ENCODE results near the gene ADARB2.

The ADARB2 gene

DNA sequence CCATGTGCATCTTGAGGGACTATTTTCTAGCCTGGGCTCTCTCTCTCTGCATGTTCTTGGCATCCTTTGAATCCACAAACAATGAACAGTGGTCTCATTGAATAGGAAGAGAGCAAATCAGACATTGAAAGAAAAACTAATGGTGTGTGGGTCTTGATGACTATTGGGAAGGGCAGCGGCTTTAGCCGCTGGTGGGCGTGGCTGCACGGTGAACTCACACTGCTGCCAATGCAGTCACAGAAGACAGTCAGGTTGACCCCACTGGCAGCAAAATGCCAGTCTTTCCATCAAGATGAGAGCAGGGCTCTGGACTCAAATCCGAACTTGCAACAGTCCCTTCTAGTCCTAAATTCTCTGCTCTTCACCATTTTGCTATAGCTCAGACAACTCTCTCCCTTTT lies 91.0 kb downstream of the ADARB2 start:
- DNase-seq (ENCODE audit: low spot score) = no peak
- in situ Hi-C loops (cut with MboI; ENCODE audit: low pct_unique_long_range_greater_than_20kb, low sequenced_read_pairs, unreplicated experiment) = no loop called here
- TF ChIP-seq CTCF (IDR thresholded peaks at IDR 0.05; ENCODE audit: extremely low read depth, insufficient read depth, missing control alignments) = no peak

- DNase-seq (ENCODE audit: low spot score) = no peak
- TF ChIP-seq CTCF (IDR thresholded peaks at IDR 0.05; ENCODE audit: extremely low read depth, insufficient read depth, missing control alignments) = no peak
- in situ Hi-C loops (cut with MboI; ENCODE audit: low pct_unique_long_range_greater_than_20kb, low sequenced_read_pairs, unreplicated experiment) = no loop called here
Measured at GRCh38 chr10:1645896-1646295, 91.4 kb downstream of the ADARB2 start.

GRCh38 chr10:1644191-1644711 lies 93.1 kb downstream of the ADARB2 start:
- no peak for TF ChIP-seq CTCF (IDR thresholded peaks at IDR 0.05; ENCODE audit: extremely low read depth, insufficient read depth, missing control alignments)
- DNase-seq (ENCODE audit: low spot score) = no peak
- in situ Hi-C loops (cut with MboI; ENCODE audit: low pct_unique_long_range_greater_than_20kb, low sequenced_read_pairs, unreplicated experiment) = no loop called here

GRCh38 chr10:1643908-1644179 lies 93.5 kb downstream of the ADARB2 start:
- DNase-seq (ENCODE audit: low spot score) = no peak
- no peak for TF ChIP-seq CTCF (IDR thresholded peaks at IDR 0.05; ENCODE audit: extremely low read depth, insufficient read depth, missing control alignments)
- in situ Hi-C loops (cut with MboI; ENCODE audit: low pct_unique_long_range_greater_than_20kb, low sequenced_read_pairs, unreplicated experiment) = no loop called here

DNA sequence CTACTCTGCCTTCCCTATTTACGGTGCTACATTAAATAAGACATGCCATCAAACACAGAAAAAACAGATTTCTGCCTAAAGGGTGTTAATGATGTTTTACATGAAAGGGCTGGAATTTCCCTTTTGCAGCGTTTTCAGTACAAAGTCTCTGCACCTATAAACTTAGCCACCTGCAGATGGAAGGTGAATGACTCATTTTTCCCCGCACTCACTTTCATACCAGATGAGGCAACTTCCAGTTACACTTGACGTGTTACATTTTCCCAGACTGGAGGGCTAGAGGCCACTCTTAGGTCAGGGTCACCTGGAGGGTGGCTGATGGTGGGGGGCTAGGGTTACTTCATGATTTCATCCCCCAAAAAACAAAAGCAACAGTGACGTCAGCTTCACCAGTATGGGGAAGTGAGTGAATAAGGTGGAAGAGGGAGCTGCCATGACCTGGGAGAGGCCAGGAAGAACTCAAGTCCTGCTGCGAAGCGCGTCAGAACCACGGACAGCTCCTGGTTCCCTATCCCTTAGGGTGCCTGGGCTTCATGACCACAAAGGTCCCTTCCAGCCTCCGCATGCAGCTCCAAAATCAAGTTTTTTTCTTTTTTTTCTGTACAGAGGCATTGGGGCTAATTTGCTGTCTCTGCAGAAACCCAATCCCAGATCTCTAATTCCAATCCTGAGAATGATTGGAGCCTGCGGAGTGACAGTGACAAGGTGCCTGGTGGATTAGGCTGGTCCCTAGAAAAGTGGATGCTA lies 94.0 kb downstream of the ADARB2 start:
- in situ Hi-C loops (cut with MboI; ENCODE audit: low pct_unique_long_range_greater_than_20kb, low sequenced_read_pairs, unreplicated experiment) = no loop called here
- no peak for TF ChIP-seq CTCF (IDR thresholded peaks at IDR 0.05; ENCODE audit: extremely low read depth, insufficient read depth, missing control alignments)
- DNase-seq (ENCODE audit: low spot score) = peak; percentile 56

GRCh38 chr10:1642600-1643160 lies 94.6 kb downstream of the ADARB2 start:
- DNase-seq (ENCODE audit: low spot score) = no peak
- in situ Hi-C loops (cut with MboI; ENCODE audit: low pct_unique_long_range_greater_than_20kb, low sequenced_read_pairs, unreplicated experiment) = no loop called here
- no peak for TF ChIP-seq CTCF (IDR thresholded peaks at IDR 0.05; ENCODE audit: extremely low read depth, insufficient read depth, missing control alignments)
